ENCODE data around the gene DNAJC4.

DNAJC4 gene

DNA sequence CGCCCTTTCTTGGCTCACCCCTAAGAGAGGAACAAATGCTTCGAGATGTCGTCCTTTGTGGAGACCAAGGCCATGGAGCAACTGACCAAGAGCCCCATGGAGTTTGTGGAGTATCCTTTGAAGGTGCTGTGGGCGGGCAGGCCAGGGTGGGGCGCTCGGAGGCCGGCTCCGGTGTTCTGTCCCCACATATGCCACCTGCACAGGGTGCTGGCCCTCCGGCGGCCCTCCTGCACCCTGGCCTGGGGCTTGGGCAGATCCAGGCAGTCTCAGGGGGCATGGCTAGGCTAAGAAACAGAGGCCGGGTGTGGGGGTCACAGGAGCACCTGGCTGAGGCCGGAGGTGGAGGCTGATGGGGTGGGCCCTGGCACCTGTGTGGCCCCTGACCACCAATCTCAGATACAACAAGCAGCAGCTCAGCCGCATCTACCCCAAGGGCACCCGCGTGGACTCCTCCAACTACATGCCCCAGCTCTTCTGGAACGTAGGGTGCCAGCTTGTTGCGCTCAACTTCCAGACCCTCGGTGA, 31.3 kb downstream of the DNAJC4 start:
- DNase-seq = no peak

GRCh38 chr11:64262271-64263002, 32.1 kb downstream of the DNAJC4 start:
- DNase-seq = no peak

DNA sequence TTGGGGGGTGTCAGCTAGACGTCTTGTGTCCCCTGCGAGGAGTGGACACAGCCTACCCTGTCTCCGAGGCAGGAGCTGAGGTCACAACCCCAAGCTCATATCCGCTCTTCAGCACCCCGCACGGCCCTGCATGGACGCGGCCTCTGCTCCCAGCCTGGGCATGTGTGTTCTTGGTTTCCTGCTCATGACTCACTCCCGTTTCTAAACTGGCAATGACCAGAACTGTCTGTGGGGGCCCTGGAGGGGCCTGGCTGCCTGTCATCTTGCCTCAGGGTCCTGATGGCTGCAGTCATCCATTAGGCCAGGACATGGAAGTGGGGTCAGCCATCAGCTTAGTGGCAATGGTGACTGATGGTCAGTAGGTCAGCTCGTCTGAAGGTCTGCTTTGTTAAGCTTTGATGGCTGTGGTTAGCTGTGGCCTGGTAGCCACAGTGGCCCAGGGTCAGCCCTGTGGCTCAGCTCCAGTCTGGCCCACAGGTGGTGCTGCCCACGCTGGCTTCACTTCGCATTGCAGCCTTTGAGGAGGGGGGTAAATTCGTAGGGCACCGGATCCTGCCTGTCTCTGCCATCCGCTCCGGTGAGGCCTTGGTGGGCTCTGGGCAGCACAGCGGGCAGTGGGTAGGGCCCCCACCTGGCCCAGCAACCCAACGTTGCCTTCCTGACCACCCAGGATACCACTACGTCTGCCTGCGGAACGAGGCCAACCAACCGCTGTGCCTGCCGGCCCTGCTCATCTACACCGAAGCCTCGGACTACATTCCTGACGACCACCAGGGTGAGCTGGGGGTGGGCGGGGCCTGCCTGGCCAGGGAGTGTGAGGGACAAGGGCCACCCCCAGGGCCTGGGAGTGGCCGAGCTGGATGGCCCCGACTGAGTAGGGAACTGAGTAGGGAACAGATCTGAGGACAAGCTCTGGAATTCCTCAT, 32.9 kb downstream of the DNAJC4 start:
- DNase-seq = peak; percentile 20

GRCh38 chr11:64263947-64264317, 33.6 kb downstream of the DNAJC4 start:
- DNase-seq = no peak

DNA sequence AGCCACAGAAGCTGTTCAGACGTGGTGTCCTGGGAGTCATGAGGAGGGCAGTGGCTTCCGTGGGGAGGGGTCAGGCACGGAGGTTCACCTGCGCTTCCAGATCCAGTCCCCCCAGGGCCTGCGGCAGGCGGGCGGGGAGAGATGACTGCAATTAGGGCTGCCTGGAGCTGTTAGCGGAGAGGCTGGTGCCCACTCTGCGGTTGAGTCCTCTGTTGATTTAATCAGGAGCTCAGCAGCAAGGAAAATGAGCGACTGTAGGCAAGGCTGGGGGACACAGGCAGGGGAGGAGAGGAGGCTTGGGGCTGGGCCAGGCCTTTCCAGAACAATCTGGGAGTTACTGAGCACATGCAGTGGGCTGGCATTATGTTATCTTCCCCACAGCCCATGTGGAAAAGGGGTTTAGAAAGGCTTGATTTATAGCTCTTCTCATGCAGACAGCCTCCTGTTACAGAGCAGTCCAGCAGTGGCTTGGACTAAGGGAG, 34.1 kb downstream of the DNAJC4 start:
- DNase-seq = no peak

- DNase-seq = no peak
These were observed 35.1 kb downstream of the DNAJC4 start for GRCh38 chr11:64265176-64266160.

- DNase-seq = no peak
These were observed 36.0 kb downstream of the DNAJC4 start for GRCh38 chr11:64266339-64266738.

GRCh38 chr11:64267207-64267945, 37.0 kb downstream of the DNAJC4 start:
- DNase-seq = no peak

- peak; percentile 24 for DNase-seq
These were observed 37.9 kb downstream of the DNAJC4 start for GRCh38 chr11:64268025-64268892.

- DNase-seq = peak; percentile 16
These were observed 38.7 kb downstream of the DNAJC4 start for GRCh38 chr11:64268893-64269539.

DNA sequence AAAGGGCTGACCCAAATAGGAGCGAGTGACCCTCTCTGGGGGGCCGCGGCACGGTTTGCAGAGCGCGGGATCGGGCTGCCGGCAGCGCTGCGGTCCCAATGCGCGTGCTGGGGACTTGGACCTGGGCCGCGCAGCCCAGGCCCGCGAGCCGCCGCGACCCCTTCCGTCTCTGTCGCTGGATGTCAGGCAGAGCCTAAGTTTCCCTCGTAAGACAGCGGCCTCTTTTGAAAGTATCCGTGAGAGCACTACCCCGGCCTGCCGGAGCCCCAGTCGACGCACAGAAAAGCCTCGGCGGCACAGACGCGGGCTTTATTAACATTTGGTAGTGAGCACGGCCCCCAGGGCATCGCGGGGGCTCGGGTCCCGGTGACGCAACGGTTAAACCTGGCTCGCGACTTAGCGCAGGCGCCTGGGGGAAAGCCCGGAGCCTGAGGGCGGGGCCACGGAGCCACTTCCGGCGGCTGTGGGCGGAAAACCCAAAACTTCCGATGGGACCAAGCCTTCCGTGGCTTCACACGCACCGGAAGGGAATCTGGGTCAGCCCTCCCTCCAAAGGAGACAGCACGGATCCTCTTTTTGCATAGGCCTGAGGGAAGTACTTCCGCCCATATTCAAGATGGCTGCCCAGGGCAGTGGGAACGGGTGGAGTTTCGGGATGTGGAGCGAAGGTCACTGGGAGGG, 39.3 kb downstream of the DNAJC4 start:
- DNase-seq = peak; percentile 100

GRCh38 chr11:64275031-64275800, 44.9 kb downstream of the DNAJC4 start:
- no peak for DNase-seq

DNA sequence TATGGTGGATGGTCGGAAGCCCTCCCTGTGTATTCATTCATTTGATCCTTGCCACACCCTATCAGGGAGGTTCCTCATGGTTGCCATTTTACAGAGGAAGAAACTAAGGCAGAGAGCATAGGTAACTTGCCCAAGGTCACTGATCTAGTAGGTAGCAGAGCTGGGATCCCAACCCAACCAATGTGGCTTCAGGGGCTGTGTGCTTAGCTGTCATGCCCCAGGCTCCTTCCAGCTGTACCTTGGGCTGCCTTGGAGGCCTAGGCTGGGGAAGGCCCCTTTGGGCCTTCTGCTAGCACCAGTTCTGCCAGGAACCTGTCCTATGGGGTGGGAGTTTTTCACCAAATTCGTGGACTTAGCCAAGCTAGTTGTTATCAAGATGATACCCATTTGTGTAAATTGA, 45.5 kb downstream of the DNAJC4 start:
- no peak for DNase-seq

DNA sequence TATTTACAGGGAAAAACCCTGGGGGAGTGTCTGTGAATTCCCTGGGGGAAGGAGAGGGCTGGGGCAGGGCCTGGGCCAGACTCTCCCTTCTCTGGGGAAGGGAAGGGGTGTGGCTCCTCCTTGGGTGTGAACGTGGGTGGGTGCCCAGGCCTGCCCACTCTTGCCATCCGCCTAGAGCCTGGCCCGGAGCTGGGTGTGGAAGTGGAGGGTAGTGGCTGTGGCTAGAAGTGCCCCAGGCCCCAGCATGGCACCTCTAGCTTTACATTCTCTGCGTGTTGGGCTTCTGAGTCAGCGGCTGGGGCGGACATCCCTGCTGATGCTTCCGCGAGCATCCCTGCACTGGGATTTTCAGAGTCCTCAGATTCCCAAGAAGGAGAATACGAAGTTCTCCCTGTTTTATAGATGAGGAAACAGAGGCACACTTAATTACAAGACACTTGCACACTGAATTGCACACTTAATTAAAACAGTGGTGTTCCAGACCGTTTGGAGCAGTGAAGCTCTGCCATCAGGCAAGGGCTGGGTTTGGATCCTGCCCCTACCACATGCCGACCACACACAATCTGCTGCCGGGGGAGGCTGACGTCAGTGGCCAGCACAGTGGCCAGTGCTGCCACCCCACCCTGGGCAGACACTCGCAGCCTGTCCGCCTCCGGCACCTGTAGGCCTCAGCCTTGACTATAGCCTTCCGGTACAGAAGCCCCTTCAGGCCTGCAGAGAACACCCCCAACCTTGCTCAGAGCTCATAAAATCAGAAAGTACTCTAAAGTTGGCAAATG, 46.5 kb downstream of the DNAJC4 start:
- no peak for DNase-seq

DNA sequence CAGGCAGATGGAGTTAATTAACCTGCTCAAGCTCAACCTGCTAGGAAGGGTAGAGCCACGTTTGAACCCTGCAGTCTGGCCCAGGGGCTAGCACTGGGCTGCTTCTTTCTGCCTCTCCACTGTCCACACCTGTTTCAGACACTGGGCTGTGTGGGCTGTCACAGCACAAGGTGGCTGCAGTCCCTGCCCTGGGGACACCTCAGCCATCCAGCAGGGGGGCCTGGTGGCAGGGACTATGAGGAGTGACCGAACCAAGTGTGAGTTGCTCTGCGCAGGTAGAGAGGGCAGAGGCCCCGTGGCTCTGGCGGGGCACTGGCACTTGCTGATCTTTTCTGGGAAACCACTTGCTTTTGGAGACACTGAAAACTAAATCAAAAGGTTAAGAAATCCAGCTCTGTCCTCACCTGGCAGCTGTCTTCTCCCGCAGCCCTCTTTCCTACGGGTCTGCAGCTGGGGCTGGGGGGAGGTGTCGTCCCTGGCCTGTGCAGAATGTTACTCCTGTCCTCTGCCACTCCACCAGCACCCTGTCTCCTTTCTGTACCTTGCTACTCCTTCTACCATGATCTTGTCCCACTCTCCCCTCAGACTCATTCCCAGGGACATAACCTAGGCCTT, 48.3 kb downstream of the DNAJC4 start:
- no peak for DNase-seq

DNA sequence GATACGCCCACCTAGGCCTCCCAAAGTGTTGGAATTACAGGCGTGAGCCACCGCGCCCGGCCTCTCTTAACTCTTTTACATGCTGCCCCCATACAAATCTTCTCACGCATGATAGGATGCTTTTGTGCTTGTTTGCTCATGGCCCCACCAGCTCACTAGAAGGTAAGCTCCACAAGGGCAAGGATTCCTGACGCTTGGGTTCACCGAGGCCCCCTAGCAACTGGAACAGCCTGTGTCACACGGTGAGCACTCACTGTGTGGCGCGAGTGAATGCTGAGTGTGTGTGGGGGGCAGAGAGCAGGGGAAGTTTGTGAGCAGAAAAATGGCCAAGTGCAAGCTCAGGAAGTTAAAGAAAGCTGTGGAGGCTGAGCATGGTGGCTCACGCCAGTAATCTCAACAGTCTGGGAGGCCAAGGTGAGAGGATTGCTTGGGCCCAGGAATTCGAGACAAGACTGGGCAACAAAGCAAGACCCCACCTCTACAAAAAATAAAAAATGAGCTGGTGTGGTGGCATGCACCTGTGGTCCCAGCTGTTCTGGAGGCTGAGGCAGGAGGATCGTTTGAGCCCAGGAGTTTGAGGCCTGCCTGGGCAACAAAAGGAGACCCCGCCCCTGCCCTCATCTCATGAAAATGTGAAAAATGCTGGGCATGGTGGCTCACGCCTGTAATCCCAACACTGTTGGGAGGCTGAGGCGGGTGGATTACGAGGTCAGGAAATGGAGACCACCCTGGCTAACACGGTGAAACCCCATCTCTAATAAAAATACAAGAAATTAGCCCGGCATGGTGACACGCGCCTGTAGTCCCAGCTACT, 51.8 kb downstream of the DNAJC4 start:
- no peak for DNase-seq

Measured in fibroblast of skin of abdomen (primary cell).